ENCODE data around the gene CCBE1. TPM values are rescaled to one million over a fixed set of nuclear protein-coding genes. Genes with fewer than 3 reads are reported as not detected.

Gene CCBE1
- total and polyA plus RNA-seq, 7 donors = 0.23 to 61.1 (median 38.9) TPM

GRCh38 chr18:59606193-59607077, 90.8 kb downstream of the CCBE1 start:
- Histone ChIP-seq H3K9me3 (no peaks in the 10 kb centered on the region), H3K27me3 (no peaks in the 10 kb centered on the region), H3K36me3 (no peaks in the 10 kb centered on the region), H3K27ac (no peak overlapping the region), H3K4me3 (no peak overlapping the region), H3K4me1 (peaks cover 0 to 59% (median 35%) of the 10 kb centered on the region in 4 donors)
- TF ChIP-seq CTCF (IDR thresholded peaks at IDR 0.05) (no peak), EP300 (IDR thresholded peaks at IDR 0.05) (no peak), POLR2AphosphoS5 (IDR thresholded peaks at IDR 0.05) (no peak), POLR2A (IDR thresholded peaks at IDR 0.05) (no peak)
- intact Hi-C loops (cut with DNase I) = no loop called here
- DNase-seq = no peak
- 68 to 71% methylated on average over 13 of the region's 13 CpGs for WGBS, 2 donors

GRCh38 chr18:59605633-59606192, 91.5 kb downstream of the CCBE1 start:
- H3K36me3 ChIP-seq = no peaks in the 10 kb centered on the region
- no peak for DNase-seq
- no peaks in the 10 kb centered on the region for H3K27me3 ChIP-seq
- intact Hi-C loops (cut with DNase I) = no loop called here
- WGBS, 2 donors = 81 to 82% methylated on average over 13 of the region's 13 CpGs
- TF ChIP-seq CTCF (IDR thresholded peaks at IDR 0.05) (no peak), POLR2AphosphoS5 (IDR thresholded peaks at IDR 0.05) (no peak), POLR2A (IDR thresholded peaks at IDR 0.05) (no peak), EP300 (IDR thresholded peaks at IDR 0.05) (no peak)
- H3K27ac ChIP-seq = no peak overlapping the region
- no peaks in the 10 kb centered on the region for H3K9me3 ChIP-seq
- H3K4me1 ChIP-seq = peaks cover 0 to 52% (median 28%) of the 10 kb centered on the region in 4 donors
- no peak overlapping the region for H3K4me3 ChIP-seq

- no peak for DNase-seq
- no peak overlapping the region for H3K27ac ChIP-seq
- no peaks in the 10 kb centered on the region for H3K36me3 ChIP-seq
- no peak overlapping the region for H3K4me3 ChIP-seq
- TF ChIP-seq CTCF (IDR thresholded peaks at IDR 0.05) (no peak), EP300 (IDR thresholded peaks at IDR 0.05) (no peak), POLR2AphosphoS5 (IDR thresholded peaks at IDR 0.05) (no peak), POLR2A (IDR thresholded peaks at IDR 0.05) (no peak)
- no peaks in the 10 kb centered on the region for H3K9me3 ChIP-seq
- no peaks in the 10 kb centered on the region for H3K27me3 ChIP-seq
- H3K4me1 ChIP-seq = peaks cover 0 to 47% (median 25%) of the 10 kb centered on the region in 4 donors
- WGBS, 2 donors = 92% methylated on average over 3 of the region's 3 CpGs
- intact Hi-C loops (cut with DNase I) = no loop called here
Measured at GRCh38 chr18:59604877-59605276, 92.3 kb downstream of the CCBE1 start.

GRCh38 chr18:59597049-59597448, 100.2 kb downstream of the CCBE1 start:
- Histone ChIP-seq H3K27ac (no peak overlapping the region), H3K27me3 (no peaks in the 10 kb centered on the region), H3K4me3 (no peak overlapping the region), H3K4me1 (peaks cover 0 to 32% (median 19%) of the 10 kb centered on the region in 4 donors), H3K36me3 (no peaks in the 10 kb centered on the region), H3K9me3 (no peaks in the 10 kb centered on the region)
- intact Hi-C loops (cut with DNase I) = no loop called here
- no peak for DNase-seq
- 75 to 86% methylated on average over 3 of the region's 3 CpGs for WGBS, 2 donors
- TF ChIP-seq EP300 (IDR thresholded peaks at IDR 0.05) (no peak), POLR2A (IDR thresholded peaks at IDR 0.05) (no peak), CTCF (IDR thresholded peaks at IDR 0.05) (no peak), POLR2AphosphoS5 (IDR thresholded peaks at IDR 0.05) (no peak)
